Activated T-helper 1 cell treated with anti-CD3 and anti-CD28 coated beads, Interleukin-2, amount 50 U/mL, for 16 hours (primary cell): Measurements from ENCODE around the gene STX17.

Experiments used
- DNase-seq, 2 donors: peaks; one replicate each; pipeline ENCODE4 v3.0.0-alpha.2; 2020; ENCODE audit warnings: low read depth in 1 of 2, low spot score in 1 of 2

STX17 gene

GRCh38 chr9:99905833-99906402 lies 536 bp upstream of the STX17 start:
- DNase-seq, result no peak

- no peak for DNase-seq
Measured at GRCh38 chr9:99907208-99907532, 716 bp downstream of the STX17 start.

DNA sequence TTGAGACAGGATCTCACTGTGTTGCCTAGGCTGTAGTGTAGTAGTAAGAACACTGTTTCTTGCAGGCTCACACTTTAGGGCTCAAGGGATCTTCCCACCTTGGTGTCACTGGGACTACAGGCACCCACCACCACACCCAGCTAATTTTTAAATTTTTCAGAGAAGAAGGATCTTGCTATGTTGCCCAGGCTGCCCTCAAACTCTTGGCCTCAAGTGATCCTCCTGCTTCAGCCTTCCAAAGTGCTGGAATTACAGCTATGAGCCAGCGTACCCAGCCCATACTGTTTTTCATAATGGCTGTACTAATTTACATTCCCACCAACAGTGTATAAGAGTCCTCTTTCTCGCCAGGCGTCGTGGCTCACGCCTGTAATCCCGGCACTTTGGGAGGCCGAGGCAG lies 5.1 kb downstream of the STX17 start:
- DNase-seq, result no peak

DNA sequence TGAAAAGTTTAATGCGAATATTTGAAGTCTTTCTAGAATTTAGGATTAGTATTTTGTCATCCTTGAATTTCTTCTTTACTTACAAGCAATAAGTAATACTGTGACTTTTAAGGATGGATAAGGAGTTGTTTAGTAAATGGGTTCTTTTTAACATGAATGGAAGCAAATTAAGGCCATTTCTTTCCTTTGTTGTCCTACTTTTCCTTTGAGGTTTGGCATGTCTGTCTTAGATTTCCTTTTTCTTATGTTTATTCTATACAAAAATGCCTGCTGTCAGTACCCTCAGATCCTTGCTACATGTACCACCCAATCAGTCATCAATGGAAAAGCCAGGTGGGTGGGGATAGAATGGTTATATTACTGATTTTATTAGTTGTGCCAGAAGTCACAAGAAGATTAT lies 10.2 kb downstream of the STX17 start:
- no peak for DNase-seq

GRCh38 chr9:99918134-99918533 lies 11.7 kb downstream of the STX17 start:
- no peak for DNase-seq

DNA sequence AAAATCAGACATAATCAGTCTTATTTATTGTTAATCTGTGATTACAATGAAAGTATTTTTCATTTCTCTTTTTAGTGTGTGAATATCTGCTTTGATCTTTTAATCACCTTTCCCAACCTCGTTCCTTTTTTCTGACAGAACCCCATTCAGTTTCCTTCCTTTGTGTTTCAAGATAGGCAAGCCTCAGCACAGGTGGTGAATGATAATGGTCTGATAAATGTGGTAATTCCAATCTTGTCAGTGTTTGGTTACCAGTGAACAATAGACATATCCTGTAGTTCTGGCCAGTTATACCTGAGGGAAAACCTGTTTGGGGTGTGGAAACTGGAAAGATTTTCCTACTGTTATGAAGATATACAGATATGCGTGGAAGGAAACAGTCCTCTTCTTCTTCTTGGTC lies 13.5 kb downstream of the STX17 start:
- no peak for DNase-seq

DNA sequence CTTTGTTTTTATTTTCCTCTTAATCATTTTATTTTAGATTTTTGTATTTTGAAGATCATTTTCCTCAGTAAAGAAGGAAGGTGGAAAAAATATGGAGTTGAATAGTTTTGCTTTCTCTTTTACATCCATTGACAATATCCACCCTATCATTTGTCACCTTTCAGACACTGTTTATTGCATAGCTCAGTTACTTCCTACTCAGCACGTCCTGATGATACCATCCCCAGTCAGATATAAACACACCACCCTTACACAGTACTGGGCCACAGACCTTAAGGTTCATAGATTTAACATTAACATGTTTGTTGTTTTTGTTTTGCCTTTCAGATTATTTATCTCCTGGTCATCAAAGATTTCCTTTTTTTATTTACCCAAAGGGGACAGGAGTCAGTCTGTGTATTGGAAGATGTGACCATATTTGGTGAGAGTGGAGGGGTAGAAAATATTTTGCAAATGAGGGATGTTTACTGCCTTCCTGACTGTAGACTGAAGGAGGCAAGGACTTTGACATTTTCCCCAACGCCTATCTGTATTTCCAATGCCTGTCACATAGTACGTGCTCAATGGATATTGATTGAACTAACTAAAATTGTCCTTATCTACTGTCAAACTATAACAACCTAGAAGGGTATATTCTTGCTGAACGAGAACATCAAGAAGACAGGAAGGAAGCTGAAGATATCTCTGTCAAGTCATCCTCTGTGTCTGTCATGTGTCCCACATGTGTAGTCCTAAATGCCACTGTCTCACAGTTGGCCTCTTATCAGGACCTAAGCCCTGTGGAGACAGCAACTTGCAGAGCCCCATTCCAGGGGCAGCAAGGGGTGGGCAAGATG lies 15.6 kb downstream of the STX17 start:
- no peak for DNase-seq

- DNase-seq, result no peak
Measured at GRCh38 chr9:99922711-99923030, 16.2 kb downstream of the STX17 start.

DNA sequence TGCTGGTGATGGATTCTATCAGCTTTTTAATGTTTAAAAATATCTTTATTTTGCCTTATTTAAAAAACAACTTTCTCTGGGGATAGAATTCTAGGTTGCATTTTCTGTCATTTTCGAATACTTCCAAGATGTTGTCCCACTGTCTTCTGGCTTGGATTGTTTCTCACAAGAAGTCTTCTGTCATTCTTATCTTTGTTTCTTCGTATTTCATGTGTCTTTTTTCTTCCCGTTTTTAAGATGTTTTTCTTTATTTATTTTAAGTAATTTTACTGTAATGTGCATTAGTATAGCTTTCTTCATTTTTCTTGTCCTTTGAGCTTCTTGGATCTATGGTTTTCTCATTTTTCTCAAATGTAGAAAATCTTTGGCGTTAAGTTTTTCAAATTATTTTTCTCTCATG lies 19.1 kb downstream of the STX17 start:
- no peak for DNase-seq

DNA sequence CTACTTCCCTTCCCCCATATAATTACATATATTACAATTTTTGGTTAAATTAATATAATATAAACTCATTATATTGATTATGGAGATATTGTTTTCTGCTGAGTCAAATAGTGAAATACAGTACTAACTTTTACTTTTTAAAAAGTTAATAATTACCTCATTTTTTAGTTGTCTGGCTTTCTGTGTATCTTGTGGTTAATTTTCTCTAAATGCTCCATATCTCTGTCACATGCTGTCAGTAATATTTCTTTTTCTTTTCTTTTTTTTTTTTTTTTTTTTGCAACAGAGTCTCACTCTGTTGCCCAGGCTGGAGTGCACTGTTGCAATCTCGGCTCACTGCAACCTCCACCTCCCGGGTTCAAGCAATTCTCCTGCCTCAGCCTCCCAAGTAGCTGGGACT lies 23.2 kb downstream of the STX17 start:
- DNase-seq, result no peak

- no peak for DNase-seq
Measured at GRCh38 chr9:99931155-99931840, 24.8 kb downstream of the STX17 start.

DNA sequence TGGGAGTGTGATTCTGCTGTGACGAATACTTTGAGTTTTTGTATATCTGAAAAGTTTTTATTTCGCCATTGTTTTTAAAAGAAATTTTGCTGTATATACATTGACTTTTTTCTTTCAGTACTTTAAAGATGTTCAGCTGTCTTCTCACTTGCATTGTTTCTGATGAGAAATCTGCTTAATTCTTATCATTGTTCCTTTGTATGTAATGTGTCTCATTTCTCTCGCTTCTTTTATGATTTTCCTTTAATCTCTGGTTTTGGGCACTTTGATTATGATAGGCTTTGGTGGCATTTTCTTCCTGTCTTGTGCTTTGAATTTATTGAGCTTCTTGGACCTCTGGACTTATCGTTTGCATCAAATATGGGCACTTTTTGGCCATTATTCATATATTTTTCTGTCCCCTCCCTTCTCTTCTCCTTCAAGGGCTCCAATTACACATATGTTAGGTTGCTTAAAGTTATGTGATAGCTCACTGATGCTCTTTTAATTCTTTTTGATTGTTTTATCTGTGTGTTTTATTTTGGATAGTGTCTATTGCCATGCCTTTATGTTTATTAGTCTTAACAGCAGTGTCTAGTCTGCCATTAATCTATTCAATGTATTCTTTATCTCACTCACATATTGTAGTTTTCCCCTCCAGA lies 30.6 kb downstream of the STX17 start:
- DNase-seq, result no peak

- DNase-seq, result no peak
Measured at GRCh38 chr9:99947395-99947794, 40.9 kb downstream of the STX17 start.

GRCh38 chr9:99948482-99948881 lies 42.0 kb downstream of the STX17 start:
- no peak for DNase-seq

DNA sequence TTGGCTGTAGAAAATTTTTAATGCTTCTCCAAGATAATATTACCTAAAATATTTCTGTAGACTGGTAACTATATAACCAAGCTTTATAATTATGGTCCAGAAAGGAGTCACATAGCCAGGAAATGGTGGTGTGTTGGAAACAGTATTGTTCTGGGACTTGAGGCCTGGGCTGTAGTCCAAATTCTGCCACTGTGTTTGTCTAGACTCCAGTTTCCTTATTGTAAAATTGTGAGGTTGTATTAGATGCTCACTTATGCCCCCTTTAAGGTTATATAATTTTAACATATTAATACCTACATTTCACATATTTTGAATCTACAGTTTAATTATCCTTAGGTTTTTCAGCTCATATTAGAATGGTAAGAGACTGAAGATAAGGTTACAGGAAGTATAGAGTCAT lies 42.4 kb downstream of the STX17 start:
- no peak for DNase-seq

DNA sequence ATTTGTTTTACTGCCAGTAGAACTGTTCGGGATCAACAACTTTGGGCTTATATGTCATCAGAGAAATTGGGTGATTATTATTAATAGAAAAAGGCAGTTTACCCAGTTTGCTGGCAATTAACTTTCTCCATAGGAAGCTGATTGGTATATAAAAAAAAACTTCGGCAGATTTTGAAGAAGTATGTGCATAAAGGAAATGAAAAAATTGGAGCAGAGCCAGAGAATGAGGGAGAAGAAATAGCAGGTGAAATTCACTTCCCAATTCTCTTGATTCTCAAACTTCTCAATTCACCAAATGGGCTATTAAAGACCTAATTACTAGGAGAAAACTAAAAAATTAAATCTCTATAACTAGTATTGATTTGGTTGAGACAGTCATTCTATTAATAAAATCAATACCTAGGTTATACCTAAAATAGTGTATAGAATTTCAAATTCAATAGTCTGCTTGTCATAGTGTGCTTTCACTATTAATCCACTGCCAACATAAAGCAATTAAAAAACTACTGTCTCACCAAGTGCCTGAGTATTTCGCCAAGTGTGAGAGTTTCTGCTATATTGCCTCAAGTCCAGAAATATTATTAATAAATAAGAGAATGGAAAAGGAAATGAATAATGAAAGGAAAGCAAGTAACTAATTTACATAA lies 47.5 kb downstream of the STX17 start:
- no peak for DNase-seq

- DNase-seq, result no peak
Measured at GRCh38 chr9:99954819-99955218, 48.4 kb downstream of the STX17 start.

DNA sequence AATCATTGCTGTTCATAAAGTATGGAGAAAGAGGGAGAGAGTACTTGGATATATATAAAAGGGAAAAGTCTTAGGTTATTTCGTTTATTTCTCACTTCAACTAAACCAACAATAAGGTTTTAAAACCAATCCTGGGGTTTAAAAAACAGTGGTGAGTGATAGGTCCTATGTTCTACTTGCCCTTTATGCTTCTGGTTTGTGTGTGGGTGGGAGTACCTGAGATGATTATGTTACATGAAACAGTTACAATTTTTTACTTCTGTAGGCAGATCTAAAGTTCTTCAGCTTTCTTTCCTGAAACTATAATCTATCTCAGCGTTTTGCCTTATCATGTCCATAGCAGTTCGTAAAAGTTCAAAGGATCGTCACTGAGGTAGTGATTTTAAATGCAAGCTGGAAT lies 49.2 kb downstream of the STX17 start:
- no peak for DNase-seq

- DNase-seq, result no peak
Measured at GRCh38 chr9:99962680-99963261, 56.3 kb downstream of the STX17 start.

GRCh38 chr9:99964336-99964735 lies 57.9 kb downstream of the STX17 start:
- no peak for DNase-seq

DNA sequence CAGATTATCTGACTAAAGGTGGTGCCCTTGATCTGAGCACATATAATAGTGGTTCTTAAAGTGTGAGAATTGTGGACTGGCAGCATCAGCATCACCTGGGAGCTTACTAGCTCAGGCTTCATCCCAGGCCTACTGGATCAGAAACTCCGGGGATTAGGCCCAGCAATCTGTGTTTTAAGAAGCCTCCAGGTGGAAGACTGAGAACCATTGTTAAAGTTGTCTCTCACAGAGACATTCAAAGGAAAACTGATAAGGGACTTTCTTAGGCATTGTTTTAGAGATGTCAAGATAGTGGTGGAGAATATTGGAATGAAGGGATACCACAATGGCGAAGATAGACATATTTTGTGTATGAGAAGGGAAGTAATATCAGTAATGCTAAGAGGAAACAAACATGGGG lies 59.5 kb downstream of the STX17 start:
- no peak for DNase-seq
